Caco-2 (cell line): ENCODE measurements around the gene TAGAP. TPM values are rescaled to one million over a fixed set of nuclear protein-coding genes. Genes with fewer than 3 reads are reported as not detected.

Experiments used
- BruUV-seq: library from RNA; stranded (reverse); fragments of 400-500 nt; replicated peaks from 2 replicates; lab custom pipeline; 2021; lab: Mats Ljungman, UMichigan
- CTCF ChIA-PET: fragments of 300-600 bp; sonication (Branson Sonifier 250); formaldehyde crosslinking; loops from one replicate; lab custom pipeline; 2022; ENCODE audit warnings: antibody characterized with exemption; lab: Charles Lee
- POLR2A ChIA-PET: fragments of 300-600 bp; sonication (Branson Sonifier 250); formaldehyde crosslinking; loops from one replicate; lab custom pipeline; 2022; ENCODE audit warnings: antibody characterized with exemption; lab: Charles Lee
- DNase-seq, 2 experiments: peaks; one replicate each; pipeline versions ENCODE4 v3.0.0 to v3.0.0-alpha.2; 2020 to 2022
- H3K27me3 ChIP-seq: replicated peaks from 2 replicates; pipeline ENCODE4 v1.6.0; 2011; ENCODE audit warnings: low read length; ENCODE audit not compliant: control insufficient read depth, insufficient read depth
- H3K36me3 ChIP-seq: 2 replicates; pipeline ENCODE4 v1.5.1; 2011; ENCODE audit warnings: low read length; ENCODE audit not compliant: control insufficient read depth, insufficient read depth
- H3K4me1 ChIP-seq: fragments of 250-450 bp; sonication (Bioruptor Pico); 2 replicates; pipeline ENCODE4 v1.5.1; 2020; ENCODE audit warnings: mild to moderate bottlenecking
- H3K4me3 ChIP-seq: 2 replicates; pipeline ENCODE4 v1.5.1; 2011; ENCODE audit warnings: low read depth, mild to moderate bottlenecking, control low read depth, low read length
- H3K9me3 ChIP-seq: fragments of 250-450 bp; sonication (Bioruptor Pico); 2 replicates; pipeline ENCODE4 v1.5.1; 2020; ENCODE audit warnings: mild to moderate bottlenecking, moderate library complexity
- H3K27ac Mint-ChIP-seq: one replicate; pipeline ENCODE4 v1.8.0; 2022; ENCODE audit warnings: mixed read lengths; ENCODE audit not compliant: unreplicated experiment
- H3K27me3 Mint-ChIP-seq: one replicate; pipeline ENCODE4 v1.8.0; 2022; ENCODE audit warnings: mixed read lengths; ENCODE audit not compliant: insufficient read depth, unreplicated experiment
- H3K36me3 Mint-ChIP-seq: one replicate; pipeline ENCODE4 v1.8.0; 2022; ENCODE audit warnings: mild to moderate bottlenecking, mixed read lengths; ENCODE audit not compliant: insufficient read depth, unreplicated experiment
- H3K4me1 Mint-ChIP-seq: one replicate; pipeline ENCODE4 v1.8.0; 2022; ENCODE audit warnings: low read depth, mixed read lengths; ENCODE audit not compliant: unreplicated experiment
- H3K4me3 Mint-ChIP-seq: one replicate; pipeline ENCODE4 v1.8.0; 2022; ENCODE audit warnings: mild to moderate bottlenecking, moderate library complexity, mixed read lengths; ENCODE audit not compliant: unreplicated experiment
- H3K9me3 Mint-ChIP-seq: one replicate; pipeline ENCODE4 v1.8.0; 2022; ENCODE audit warnings: mixed read lengths; ENCODE audit not compliant: unreplicated experiment
- intact Hi-C: fragments of 100-400 bp; cut with micrococcal nuclease; formaldehyde crosslinking; loops from one replicate; pipeline ENCODE4 v1.10.0; 2022; ENCODE audit not compliant: unreplicated experiment
- total RNA-seq: library from RNA; stranded (reverse); gene quantifications from 2 replicates; pipeline ENCODE4 v1.2.3, GENCODE V29; 2022
- TF ChIP-seq, protein P1 (sequence below), 2 experiments: fragments of 200-600 bp in 1 of 2; IDR thresholded peaks; 1 replicate in 1 of 2; 2 replicates in 1 of 2; pipeline versions ENCODE4 v1.5.1 to v1.8.0; 2011 to 2022; ENCODE audit warnings: antibody characterized with exemption in 1 of 2, control low read depth in 1 of 2, inconsistent platforms in 1 of 2, low read depth in 1 of 2, low read length in 1 of 2, mild to moderate bottlenecking in 1 of 2, moderate library complexity in 1 of 2; ENCODE audit not compliant: insufficient read depth in 1 of 2, severe bottlenecking in 1 of 2, unreplicated experiment in 1 of 2

The TAGAP gene
- total RNA-seq, 1 experiment from 2014 or later, result not detected

- Histone ChIP-seq H3K9me3 (peaks cover 5% of the 10 kb centered on the region; the same call in 1 of the 2 replicates), H3K27me3 (no peaks in the 10 kb centered on the region), H3K4me3 (no peak overlapping the region), H3K4me1 (no peaks in the 10 kb centered on the region), H3K36me3 (no peaks in the 10 kb centered on the region)
- intact Hi-C loops, result no loop called here
- DNase-seq, result no peak
- Mint-ChIP-seq H3K4me1 (no peaks in the 10 kb centered on the region), H3K4me3 (no peak overlapping the region), H3K27ac (no peak overlapping the region), H3K9me3 (peaks cover 10% of the 10 kb centered on the region), H3K36me3 (no peaks in the 10 kb centered on the region), H3K27me3 (no peaks in the 10 kb centered on the region)
- POLR2A ChIA-PET, result no interaction called here
- CTCF ChIA-PET, result no interaction called here
- BruUV-seq, result no TSS peak
- TF ChIP-seq, protein P1, sequence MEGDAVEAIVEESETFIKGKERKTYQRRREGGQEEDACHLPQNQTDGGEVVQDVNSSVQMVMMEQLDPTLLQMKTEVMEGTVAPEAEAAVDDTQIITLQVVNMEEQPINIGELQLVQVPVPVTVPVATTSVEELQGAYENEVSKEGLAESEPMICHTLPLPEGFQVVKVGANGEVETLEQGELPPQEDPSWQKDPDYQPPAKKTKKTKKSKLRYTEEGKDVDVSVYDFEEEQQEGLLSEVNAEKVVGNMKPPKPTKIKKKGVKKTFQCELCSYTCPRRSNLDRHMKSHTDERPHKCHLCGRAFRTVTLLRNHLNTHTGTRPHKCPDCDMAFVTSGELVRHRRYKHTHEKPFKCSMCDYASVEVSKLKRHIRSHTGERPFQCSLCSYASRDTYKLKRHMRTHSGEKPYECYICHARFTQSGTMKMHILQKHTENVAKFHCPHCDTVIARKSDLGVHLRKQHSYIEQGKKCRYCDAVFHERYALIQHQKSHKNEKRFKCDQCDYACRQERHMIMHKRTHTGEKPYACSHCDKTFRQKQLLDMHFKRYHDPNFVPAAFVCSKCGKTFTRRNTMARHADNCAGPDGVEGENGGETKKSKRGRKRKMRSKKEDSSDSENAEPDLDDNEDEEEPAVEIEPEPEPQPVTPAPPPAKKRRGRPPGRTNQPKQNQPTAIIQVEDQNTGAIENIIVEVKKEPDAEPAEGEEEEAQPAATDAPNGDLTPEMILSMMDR (IDR thresholded peaks at IDR 0.05; ENCODE audit: insufficient read depth in 1 of 2, low read depth in 1 of 2, low read length in 1 of 2, severe bottlenecking in 1 of 2, unreplicated experiment in 1 of 2), result no peak
These were observed 56.3 kb downstream of the TAGAP start for GRCh38 chr6:158988477-158988876.

GRCh38 chr6:158987657-158988056, 57.1 kb downstream of the TAGAP start:
- Histone ChIP-seq H3K36me3 (no peaks in the 10 kb centered on the region), H3K27me3 (no peaks in the 10 kb centered on the region), H3K4me3 (no peak overlapping the region), H3K4me1 (no peaks in the 10 kb centered on the region), H3K9me3 (peaks cover 5% of the 10 kb centered on the region; the same call in 1 of the 2 replicates)
- no peak for DNase-seq
- Mint-ChIP-seq H3K4me1 (no peaks in the 10 kb centered on the region), H3K27ac (no peak overlapping the region), H3K36me3 (no peaks in the 10 kb centered on the region), H3K4me3 (no peak overlapping the region), H3K9me3 (peaks cover 10% of the 10 kb centered on the region), H3K27me3 (no peaks in the 10 kb centered on the region)
- POLR2A ChIA-PET, result no interaction called here
- no TSS peak for BruUV-seq
- TF ChIP-seq, protein P1 (IDR thresholded peaks at IDR 0.05; ENCODE audit: insufficient read depth in 1 of 2, low read depth in 1 of 2, low read length in 1 of 2, severe bottlenecking in 1 of 2, unreplicated experiment in 1 of 2), result no peak
- intact Hi-C loops, result no loop called here
- CTCF ChIA-PET, result no interaction called here

Other genes starting within 250 kb of the TAGAP start
- gene EZR, start 225.6 kb downstream of the TAGAP start, total RNA-seq, result 282 and 290 TPM in 2 replicates
- gene RSPH3, start 44.8 kb downstream of the TAGAP start, total RNA-seq, result 3.0 and 3.4 TPM in 2 replicates
- not detected in 2 replicates for gene FNDC1, start 124.4 kb upstream of the TAGAP start, total RNA-seq